Measurements from ENCODE around the gene GLOD4.
"Not testable (repeated sequence)": the region's sequence is repeated elsewhere in the genome, so short reads cannot be mapped to it uniquely, and the experiment has no call there.

The GLOD4 gene

GRCh38 chr17:785901-786300 lies 3.8 kb upstream of the GLOD4 start:
- H3K9me3 ChIP-seq (ENCODE audit: control insufficient read depth in 5 of 5, low read length in 5 of 5); H3K9ac ChIP-seq (ENCODE audit: low read length in 5 of 5); H3K27me3 ChIP-seq (ENCODE audit: control insufficient read depth in 5 of 5, insufficient read depth in 4 of 5, low read length in 5 of 5); H3K27ac ChIP-seq (ENCODE audit: low read depth, low read length); H3K4me3 ChIP-seq (ENCODE audit: low read depth in 1 of 5, low read length in 5 of 5): not testable (repeated sequence)
- peaks cover 0 to 47% (median 33%) of the 10 kb centered on the region in 5 donors for H3K36me3 ChIP-seq (ENCODE audit: control insufficient read depth in 5 of 5, insufficient read depth in 5 of 5, low read length in 5 of 5)
- peaks cover 4 to 28% (median 24%) of the 10 kb centered on the region in 5 donors for H3K4me1 ChIP-seq (ENCODE audit: control insufficient read depth in 5 of 5, insufficient read depth in 5 of 5, low read length in 5 of 5)

GRCh38 chr17:784143-784542 lies 2.1 kb upstream of the GLOD4 start:
- H3K9ac ChIP-seq (ENCODE audit: low read length in 5 of 5) = no peak overlapping the region
- peaks cover 4 to 31% (median 24%) of the 10 kb centered on the region in 5 donors for H3K4me1 ChIP-seq (ENCODE audit: control insufficient read depth in 5 of 5, insufficient read depth in 5 of 5, low read length in 5 of 5)
- H3K27me3 ChIP-seq (ENCODE audit: control insufficient read depth in 5 of 5, insufficient read depth in 4 of 5, low read length in 5 of 5) = no peaks in the 10 kb centered on the region
- H3K27ac ChIP-seq (ENCODE audit: low read depth, low read length) = no peak overlapping the region
- H3K9me3 ChIP-seq (ENCODE audit: control insufficient read depth in 5 of 5, low read length in 5 of 5) = no peaks in the 10 kb centered on the region
- no peak overlapping the region for H3K4me3 ChIP-seq (ENCODE audit: low read depth in 1 of 5, low read length in 5 of 5)
- H3K36me3 ChIP-seq (ENCODE audit: control insufficient read depth in 5 of 5, insufficient read depth in 5 of 5, low read length in 5 of 5) = peaks cover 0 to 32% (median 21%) of the 10 kb centered on the region in 5 donors

GRCh38 chr17:778096-778495 lies 4.0 kb downstream of the GLOD4 start:
- no peaks in the 10 kb centered on the region for H3K9me3 ChIP-seq (ENCODE audit: control insufficient read depth in 5 of 5, low read length in 5 of 5)
- peaks cover 3 to 22% (median 17%) of the 10 kb centered on the region in 5 donors for H3K4me1 ChIP-seq (ENCODE audit: control insufficient read depth in 5 of 5, insufficient read depth in 5 of 5, low read length in 5 of 5)
- H3K36me3 ChIP-seq (ENCODE audit: control insufficient read depth in 5 of 5, insufficient read depth in 5 of 5, low read length in 5 of 5) = peaks cover 20 to 56% (median 50%) of the 10 kb centered on the region in 5 donors
- no peaks in the 10 kb centered on the region for H3K27me3 ChIP-seq (ENCODE audit: control insufficient read depth in 5 of 5, insufficient read depth in 4 of 5, low read length in 5 of 5)
- no peak overlapping the region for H3K4me3 ChIP-seq (ENCODE audit: low read depth in 1 of 5, low read length in 5 of 5)
- H3K27ac ChIP-seq (ENCODE audit: low read depth, low read length) = no peak overlapping the region
- no peak overlapping the region for H3K9ac ChIP-seq (ENCODE audit: low read length in 5 of 5)

DNA sequence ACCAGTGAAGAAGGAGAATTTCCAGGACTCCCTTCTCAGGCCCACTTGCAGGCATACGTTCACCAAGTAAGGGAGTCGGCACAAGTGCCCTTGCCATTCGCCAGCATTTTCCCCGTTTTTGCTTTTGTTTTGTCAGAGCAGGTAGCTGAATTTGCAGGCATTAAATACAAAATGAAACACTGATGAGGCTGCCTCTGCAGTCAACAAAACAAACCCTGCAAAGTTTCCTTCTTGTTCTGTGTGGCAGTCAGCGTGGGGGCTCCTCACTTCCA lies 7.8 kb downstream of the GLOD4 start:
- no peaks in the 10 kb centered on the region for H3K9me3 ChIP-seq (ENCODE audit: control insufficient read depth in 5 of 5, low read length in 5 of 5)
- no peak overlapping the region for H3K27ac ChIP-seq (ENCODE audit: low read depth, low read length)
- no peak overlapping the region for H3K9ac ChIP-seq (ENCODE audit: low read length in 5 of 5)
- peaks cover 38 to 82% (median 76%) of the 10 kb centered on the region in 5 donors for H3K36me3 ChIP-seq (ENCODE audit: control insufficient read depth in 5 of 5, insufficient read depth in 5 of 5, low read length in 5 of 5)
- H3K4me3 ChIP-seq (ENCODE audit: low read depth in 1 of 5, low read length in 5 of 5) = no peak overlapping the region
- no peaks in the 10 kb centered on the region for H3K27me3 ChIP-seq (ENCODE audit: control insufficient read depth in 5 of 5, insufficient read depth in 4 of 5, low read length in 5 of 5)
- no peaks in the 10 kb centered on the region for H3K4me1 ChIP-seq (ENCODE audit: control insufficient read depth in 5 of 5, insufficient read depth in 5 of 5, low read length in 5 of 5)

DNA sequence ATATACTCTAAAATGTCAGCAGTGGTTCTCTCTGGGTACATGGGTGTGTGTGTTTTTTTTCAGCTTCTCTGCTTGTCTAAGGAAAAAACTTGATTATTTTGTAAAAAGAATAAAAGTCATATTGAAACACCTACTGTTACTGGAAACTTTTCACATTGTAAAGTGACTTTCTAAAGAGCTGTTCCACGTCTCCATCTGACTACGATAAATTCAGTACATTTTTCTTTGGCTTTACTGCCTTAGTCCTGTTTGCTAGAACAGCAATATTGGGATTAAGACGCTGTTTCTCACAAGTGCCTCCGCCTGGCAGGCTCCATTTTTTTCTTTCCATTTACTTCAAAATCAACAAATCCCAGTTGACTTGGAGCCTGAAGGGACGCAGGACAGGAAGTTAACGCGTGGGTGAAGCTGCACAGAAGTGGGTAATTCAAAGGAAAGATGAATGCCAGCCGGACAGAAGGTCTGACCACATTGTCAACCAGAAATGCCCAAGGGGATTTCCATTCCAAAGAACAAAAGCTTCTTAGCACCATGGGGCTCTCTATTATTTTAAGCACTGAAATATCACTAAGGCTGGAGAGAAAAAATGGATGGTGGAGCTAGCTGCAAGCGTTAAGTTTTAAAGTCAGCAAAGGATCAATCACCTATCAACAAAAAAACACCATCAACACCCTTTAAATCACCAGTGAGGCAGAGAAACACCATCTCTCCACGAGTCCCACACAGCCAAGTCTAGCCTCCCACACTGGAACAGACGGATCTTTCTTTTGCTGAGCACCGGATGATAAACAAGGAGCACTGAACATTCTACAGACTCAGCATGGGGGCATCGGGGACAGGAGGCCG lies 8.4 kb downstream of the GLOD4 start:
- H3K36me3 ChIP-seq (ENCODE audit: control insufficient read depth in 5 of 5, insufficient read depth in 5 of 5, low read length in 5 of 5) = peaks cover 38 to 86% (median 82%) of the 10 kb centered on the region in 5 donors
- no peaks in the 10 kb centered on the region for H3K9me3 ChIP-seq (ENCODE audit: control insufficient read depth in 5 of 5, low read length in 5 of 5)
- no peaks in the 10 kb centered on the region for H3K27me3 ChIP-seq (ENCODE audit: control insufficient read depth in 5 of 5, insufficient read depth in 4 of 5, low read length in 5 of 5)
- no peak overlapping the region for H3K9ac ChIP-seq (ENCODE audit: low read length in 5 of 5)
- no peak overlapping the region for H3K4me3 ChIP-seq (ENCODE audit: low read depth in 1 of 5, low read length in 5 of 5)
- H3K4me1 ChIP-seq (ENCODE audit: control insufficient read depth in 5 of 5, insufficient read depth in 5 of 5, low read length in 5 of 5) = no peaks in the 10 kb centered on the region
- H3K27ac ChIP-seq (ENCODE audit: low read depth, low read length) = no peak overlapping the region

GRCh38 chr17:773016-773415 lies 9.1 kb downstream of the GLOD4 start:
- Histone ChIP-seq H3K4me1 (ENCODE audit: control insufficient read depth in 5 of 5, insufficient read depth in 5 of 5, low read length in 5 of 5) (no peaks in the 10 kb centered on the region), H3K36me3 (ENCODE audit: control insufficient read depth in 5 of 5, insufficient read depth in 5 of 5, low read length in 5 of 5) (peaks cover 36 to 81% (median 76%) of the 10 kb centered on the region in 5 donors), H3K9ac (ENCODE audit: low read length in 5 of 5) (no peak overlapping the region), H3K9me3 (ENCODE audit: control insufficient read depth in 5 of 5, low read length in 5 of 5) (no peaks in the 10 kb centered on the region), H3K27ac (ENCODE audit: low read depth, low read length) (no peak overlapping the region), H3K4me3 (ENCODE audit: low read depth in 1 of 5, low read length in 5 of 5) (no peak overlapping the region), H3K27me3 (ENCODE audit: control insufficient read depth in 5 of 5, insufficient read depth in 4 of 5, low read length in 5 of 5) (no peaks in the 10 kb centered on the region)

DNA sequence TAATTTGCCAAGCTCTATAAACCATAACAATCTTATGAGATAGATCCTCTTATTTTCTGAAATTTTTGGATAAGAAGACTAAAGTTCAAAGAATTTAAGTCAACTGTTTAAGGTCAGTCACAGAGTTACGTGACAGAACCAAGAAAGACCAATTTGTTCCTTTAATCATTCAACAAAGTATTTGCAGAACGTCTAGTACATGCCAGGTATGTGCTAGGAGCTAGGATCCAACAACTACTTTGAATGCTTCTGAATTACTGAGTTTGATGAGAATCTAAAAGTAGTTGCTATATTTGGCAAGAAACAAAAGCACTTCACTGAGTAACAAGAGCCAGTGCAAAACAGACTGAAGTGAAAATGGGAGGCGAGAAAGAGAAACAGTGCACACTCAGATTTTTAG lies 15.0 kb downstream of the GLOD4 start:
- H3K9me3 ChIP-seq (ENCODE audit: control insufficient read depth in 5 of 5, low read length in 5 of 5) = no peaks in the 10 kb centered on the region
- H3K9ac ChIP-seq (ENCODE audit: low read length in 5 of 5) = no peak overlapping the region
- H3K27ac ChIP-seq (ENCODE audit: low read depth, low read length) = no peak overlapping the region
- H3K27me3 ChIP-seq (ENCODE audit: control insufficient read depth in 5 of 5, insufficient read depth in 4 of 5, low read length in 5 of 5) = no peaks in the 10 kb centered on the region
- H3K4me1 ChIP-seq (ENCODE audit: control insufficient read depth in 5 of 5, insufficient read depth in 5 of 5, low read length in 5 of 5) = no peaks in the 10 kb centered on the region
- no peak overlapping the region for H3K4me3 ChIP-seq (ENCODE audit: low read depth in 1 of 5, low read length in 5 of 5)
- H3K36me3 ChIP-seq (ENCODE audit: control insufficient read depth in 5 of 5, insufficient read depth in 5 of 5, low read length in 5 of 5) = peaks cover 28 to 75% (median 68%) of the 10 kb centered on the region in 5 donors

GRCh38 chr17:760371-760770 lies 21.7 kb downstream of the GLOD4 start:
- Histone ChIP-seq H3K4me3 (ENCODE audit: low read depth in 1 of 5, low read length in 5 of 5) (no peak overlapping the region), H3K27me3 (ENCODE audit: control insufficient read depth in 5 of 5, insufficient read depth in 4 of 5, low read length in 5 of 5) (no peaks in the 10 kb centered on the region), H3K27ac (ENCODE audit: low read depth, low read length) (no peak overlapping the region), H3K9ac (ENCODE audit: low read length in 5 of 5) (no peak overlapping the region), H3K4me1 (ENCODE audit: control insufficient read depth in 5 of 5, insufficient read depth in 5 of 5, low read length in 5 of 5) (no peaks in the 10 kb centered on the region), H3K9me3 (ENCODE audit: control insufficient read depth in 5 of 5, low read length in 5 of 5) (no peaks in the 10 kb centered on the region), H3K36me3 (ENCODE audit: control insufficient read depth in 5 of 5, insufficient read depth in 5 of 5, low read length in 5 of 5) (peaks cover 3 to 66% (median 54%) of the 10 kb centered on the region in 5 donors)

GRCh38 chr17:759964-760363 lies 22.1 kb downstream of the GLOD4 start:
- Histone ChIP-seq H3K27me3 (ENCODE audit: control insufficient read depth in 5 of 5, insufficient read depth in 4 of 5, low read length in 5 of 5) (no peaks in the 10 kb centered on the region), H3K36me3 (ENCODE audit: control insufficient read depth in 5 of 5, insufficient read depth in 5 of 5, low read length in 5 of 5) (peaks cover 3 to 62% (median 50%) of the 10 kb centered on the region in 5 donors), H3K9ac (ENCODE audit: low read length in 5 of 5) (no peak overlapping the region), H3K9me3 (ENCODE audit: control insufficient read depth in 5 of 5, low read length in 5 of 5) (no peaks in the 10 kb centered on the region), H3K4me1 (ENCODE audit: control insufficient read depth in 5 of 5, insufficient read depth in 5 of 5, low read length in 5 of 5) (no peaks in the 10 kb centered on the region), H3K27ac (ENCODE audit: low read depth, low read length) (no peak overlapping the region), H3K4me3 (ENCODE audit: low read depth in 1 of 5, low read length in 5 of 5) (no peak overlapping the region)

GRCh38 chr17:756010-756567 lies 26.0 kb downstream of the GLOD4 start:
- H3K9me3 ChIP-seq (ENCODE audit: control insufficient read depth in 5 of 5, low read length in 5 of 5); H3K27ac ChIP-seq (ENCODE audit: low read depth, low read length): not testable (repeated sequence)

More at GRCh38 chr17:756010-756567, 26.0 kb downstream of the GLOD4 start:
- H3K27me3 ChIP-seq (ENCODE audit: control insufficient read depth in 5 of 5, insufficient read depth in 4 of 5, low read length in 5 of 5); H3K4me3 ChIP-seq (ENCODE audit: low read depth in 1 of 5, low read length in 5 of 5); H3K9ac ChIP-seq (ENCODE audit: low read length in 5 of 5): not testable (repeated sequence)
- H3K36me3 ChIP-seq (ENCODE audit: control insufficient read depth in 5 of 5, insufficient read depth in 5 of 5, low read length in 5 of 5) = peaks cover 3 to 33% (median 31%) of the 10 kb centered on the region in 5 donors
- peaks cover 3 to 16% (median 13%) of the 10 kb centered on the region in 5 donors for H3K4me1 ChIP-seq (ENCODE audit: control insufficient read depth in 5 of 5, insufficient read depth in 5 of 5, low read length in 5 of 5)
